HG02571 (cell line): ENCODE results near the gene MAMLD1.
"Not testable (repeated sequence)": the region's sequence is repeated elsewhere in the genome, so short reads cannot be mapped to it uniquely, and the experiment has no call there.

Experiments
- ATAC-seq: cut with Tn5 transposase; IDR thresholded peaks from one replicate; pipeline ENCODE4 v1.9.1; 2021; ENCODE audit warnings: mild to moderate bottlenecking, moderate library complexity; ENCODE audit not compliant: unreplicated experiment

MAMLD1 gene

GRCh38 chrX:150362599-150363481 lies at the start of gene MAMLD1:
TSS of gene MAMLD1 (plus strand) at chrX:150363317. CDS start at chrX:150445517, 82,200 bp downstream.
- no peak for ATAC-seq

DNA sequence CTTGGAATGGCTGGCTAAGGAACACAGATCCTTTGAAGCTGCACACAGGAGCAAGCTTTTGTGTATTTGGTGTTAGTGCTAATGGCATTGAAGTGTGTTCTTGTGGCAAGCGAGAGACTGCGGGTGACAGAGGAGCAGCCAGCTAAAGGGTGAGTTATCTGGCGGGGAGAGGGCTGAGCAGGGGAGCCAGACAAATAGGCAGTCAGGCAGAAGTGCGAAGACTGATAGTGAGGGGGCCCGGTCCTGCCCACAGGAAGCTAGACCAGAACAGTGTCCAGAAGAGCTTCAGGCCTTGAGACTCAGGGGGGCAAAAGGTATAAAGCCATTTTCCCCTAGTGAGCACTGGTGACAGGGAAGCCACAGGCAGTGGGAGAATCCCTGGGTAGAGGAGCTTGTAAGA lies 49.6 kb upstream of the MAMLD1 start:
- no peak for ATAC-seq

GRCh38 chrX:150314186-150314585 lies 48.9 kb upstream of the MAMLD1 start:
- no peak for ATAC-seq

DNA sequence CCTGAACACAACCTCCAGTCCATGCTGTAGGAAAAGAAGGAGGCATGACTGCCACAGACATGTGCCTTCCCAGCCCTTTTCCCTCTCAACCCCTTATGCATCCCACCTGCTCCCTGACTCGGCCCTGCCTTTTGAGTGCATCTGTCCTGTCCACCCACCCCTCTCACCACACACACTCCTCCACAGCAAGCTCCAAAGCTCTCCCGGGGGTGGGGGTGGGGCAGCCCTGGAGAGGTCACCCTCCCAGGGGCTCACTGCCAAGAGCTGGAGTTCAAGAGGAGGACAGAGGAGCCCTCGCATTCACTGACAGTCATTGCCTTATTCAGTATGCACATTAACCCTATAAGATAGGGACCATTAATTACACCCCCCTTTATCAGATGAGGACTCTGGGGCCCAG lies 46.6 kb upstream of the MAMLD1 start:
- no peak for ATAC-seq

- no peak for ATAC-seq
These were observed 40.1 kb upstream of the MAMLD1 start for GRCh38 chrX:150323020-150323419.

DNA sequence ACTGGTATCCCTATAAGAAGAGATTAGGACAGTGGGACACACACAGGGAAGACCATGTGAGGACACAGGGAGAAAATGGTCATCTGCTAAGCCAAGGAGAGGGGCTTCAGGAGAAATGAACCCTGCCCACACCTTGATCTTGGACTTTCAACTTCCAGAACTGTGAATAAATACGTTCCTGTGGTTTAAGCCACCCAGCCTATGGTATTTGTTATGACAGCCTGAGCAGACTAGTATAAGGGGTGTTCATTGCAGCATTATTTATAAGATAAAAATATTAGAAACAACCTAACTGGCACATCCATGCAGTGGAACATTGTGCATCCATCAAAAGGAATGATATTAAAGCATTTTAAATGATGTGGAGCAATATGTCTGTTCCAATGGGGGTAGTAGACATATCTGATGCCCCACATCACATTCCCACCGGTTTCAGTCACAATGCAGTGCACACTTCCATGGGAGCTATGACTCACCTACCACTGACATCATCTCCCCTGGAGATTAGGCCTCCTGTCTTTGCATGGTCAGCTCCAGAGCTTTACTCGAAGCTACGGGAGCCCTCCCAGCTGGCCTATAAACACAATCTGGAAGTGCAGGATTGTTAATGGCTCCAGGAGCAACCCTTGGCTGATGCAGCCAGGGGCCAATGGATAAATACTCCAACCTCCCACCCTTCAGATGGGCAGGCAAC lies 38.9 kb upstream of the MAMLD1 start:
- ATAC-seq: no peak

DNA sequence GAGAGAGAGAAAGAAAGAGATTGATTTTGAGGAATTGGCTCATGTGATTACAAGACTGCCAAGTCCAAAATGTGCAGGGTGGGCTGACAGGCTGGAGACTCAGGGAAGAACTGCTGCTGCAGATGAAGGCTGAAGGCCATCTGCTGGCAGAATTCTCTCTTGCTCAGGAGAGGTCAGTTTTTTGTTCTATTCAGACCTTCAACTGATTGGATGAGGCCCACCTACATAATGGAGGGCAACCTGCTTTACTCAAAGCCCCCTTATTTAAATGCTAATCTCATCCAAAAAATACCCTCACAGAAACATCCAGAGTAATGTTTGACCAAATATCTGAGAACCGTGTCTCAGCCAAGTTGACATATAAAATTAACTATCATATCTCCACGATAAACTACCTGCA lies 38.2 kb upstream of the MAMLD1 start:
- no peak for ATAC-seq

GRCh38 chrX:150326541-150327247 lies 36.4 kb upstream of the MAMLD1 start:
- no peak for ATAC-seq

DNA sequence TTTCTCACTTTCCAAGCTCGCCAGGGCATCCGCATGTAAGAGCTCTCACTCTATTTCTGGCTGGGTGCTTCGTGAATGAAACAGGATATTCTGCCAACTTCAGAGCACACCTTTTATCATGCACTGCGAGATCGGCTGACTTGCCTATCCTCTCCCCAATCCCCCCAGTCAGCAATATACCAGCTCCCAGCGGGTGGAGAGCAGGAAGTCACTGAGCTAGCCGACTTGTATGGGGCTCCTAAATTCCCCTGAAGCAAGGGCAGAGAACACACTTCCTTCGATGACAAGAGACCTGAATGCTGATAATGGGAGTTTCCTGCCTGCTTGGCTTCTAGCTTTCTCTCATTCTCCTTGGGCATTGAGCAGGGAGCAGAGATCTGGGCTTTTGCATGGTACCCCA lies 33.8 kb upstream of the MAMLD1 start:
- no peak for ATAC-seq

DNA sequence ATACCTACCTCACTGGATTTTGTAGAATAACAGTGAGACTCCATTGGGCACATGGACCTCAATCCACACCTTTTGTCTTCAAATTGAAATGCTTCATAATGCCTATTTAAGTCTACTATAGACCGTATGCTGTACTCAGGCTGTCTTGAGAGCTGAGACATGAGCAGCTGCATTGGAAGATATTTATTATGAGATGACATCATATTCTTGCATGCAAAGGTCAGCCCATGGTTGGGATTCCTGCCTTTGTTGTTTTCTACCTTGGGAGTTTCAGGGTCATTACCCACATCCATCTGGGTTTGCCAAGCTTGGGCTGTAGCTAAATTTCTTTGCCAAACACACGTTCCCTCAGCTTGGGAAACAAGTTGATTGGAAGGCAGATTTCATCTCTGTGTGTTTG lies 33.2 kb upstream of the MAMLD1 start:
- no peak for ATAC-seq

DNA sequence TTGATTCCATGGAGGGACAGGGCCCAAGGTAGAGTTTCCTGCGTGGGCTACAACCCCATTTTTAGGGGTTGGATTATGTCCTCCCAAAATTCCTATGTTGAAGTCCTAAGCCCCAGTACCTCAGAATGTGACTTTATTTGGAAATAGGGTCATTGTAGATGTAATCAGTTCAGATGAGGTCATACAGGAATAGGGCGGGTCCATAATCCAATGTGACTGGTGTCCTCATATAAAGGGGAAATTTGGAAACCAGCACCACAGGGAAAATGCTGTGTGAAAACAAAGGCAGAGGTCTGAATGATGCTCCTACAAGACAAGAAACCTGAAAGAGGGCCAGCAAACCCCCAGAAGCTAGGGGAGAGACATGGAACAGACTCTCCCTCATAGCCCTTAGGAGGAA lies 31.1 kb upstream of the MAMLD1 start:
- ATAC-seq: no peak

- no peak for ATAC-seq
These were observed 29.0 kb upstream of the MAMLD1 start for GRCh38 chrX:150334100-150334499.

- ATAC-seq: no peak
These were observed 28.1 kb upstream of the MAMLD1 start for GRCh38 chrX:150334981-150335380.

DNA sequence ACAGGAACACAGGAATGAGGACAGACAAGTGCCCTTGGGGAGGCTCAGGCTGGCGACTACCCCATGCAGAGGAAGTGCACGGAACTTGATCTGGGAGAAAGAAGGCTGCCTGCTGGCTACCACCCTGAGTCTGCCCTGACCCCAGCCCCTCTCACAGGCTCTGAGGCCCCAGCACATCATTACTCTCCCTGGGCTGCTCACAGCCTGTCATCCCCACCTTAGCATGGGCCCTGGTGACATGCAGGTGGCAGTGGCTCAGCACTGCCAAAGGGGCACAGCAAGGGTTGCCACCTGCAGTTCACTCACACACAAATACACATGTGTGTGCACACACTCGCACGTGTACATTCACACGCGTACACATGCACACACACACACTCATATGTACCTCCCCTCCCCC lies 26.1 kb upstream of the MAMLD1 start:
- no peak for ATAC-seq

DNA sequence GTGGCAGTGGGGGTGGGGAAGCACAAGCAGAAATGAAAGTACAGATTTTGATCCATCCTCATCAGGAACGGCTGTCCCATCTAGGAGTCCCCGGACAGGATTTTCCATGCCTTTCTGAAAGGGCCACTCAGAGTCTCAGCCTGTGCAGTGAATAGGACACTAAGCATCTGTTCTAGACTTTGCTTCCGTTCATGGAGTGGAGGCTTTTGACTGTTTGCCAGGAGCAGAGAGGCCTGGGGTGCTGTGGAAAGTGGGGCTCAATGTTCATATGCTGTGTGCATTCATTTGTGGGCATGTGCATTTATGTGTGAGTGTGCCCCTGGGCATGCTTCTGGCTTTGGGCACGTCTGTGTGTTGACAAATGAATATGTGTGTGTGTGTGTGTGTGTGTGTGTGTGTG lies 25.6 kb upstream of the MAMLD1 start:
- ATAC-seq: no peak

GRCh38 chrX:150338615-150339014 lies 24.5 kb upstream of the MAMLD1 start:
- ATAC-seq: no peak

- ATAC-seq: no peak
These were observed 23.4 kb upstream of the MAMLD1 start for GRCh38 chrX:150339736-150340135.

- ATAC-seq: not testable (repeated sequence)
These were observed 22.8 kb upstream of the MAMLD1 start for GRCh38 chrX:150340326-150340725.

GRCh38 chrX:150347471-150347870 lies 15.6 kb upstream of the MAMLD1 start:
- no peak for ATAC-seq

GRCh38 chrX:150348365-150348764 lies 14.8 kb upstream of the MAMLD1 start:
- ATAC-seq: no peak

DNA sequence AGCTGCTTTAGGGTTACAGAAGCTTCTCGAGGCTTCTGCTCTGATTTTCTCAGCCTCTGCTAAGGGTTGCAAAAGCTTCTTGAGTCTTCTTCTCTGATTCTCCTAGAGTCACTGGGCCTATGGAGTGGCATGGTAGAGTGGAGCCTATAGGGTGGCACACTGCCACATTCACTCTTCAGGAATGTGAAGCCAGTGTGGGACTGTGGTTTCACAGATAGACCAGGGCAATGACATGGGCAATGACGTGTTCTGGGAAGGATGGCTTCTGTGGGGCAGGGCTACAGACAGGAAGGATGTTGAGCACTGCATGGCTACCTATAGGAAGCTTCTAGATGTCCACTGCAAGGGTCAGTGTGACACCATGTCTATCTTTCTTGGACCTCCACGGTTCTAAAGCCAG lies 11.0 kb upstream of the MAMLD1 start:
- no peak for ATAC-seq

GRCh38 chrX:150352581-150352980 lies 10.5 kb upstream of the MAMLD1 start:
- ATAC-seq: no peak
